HG03064 (cell line): ENCODE results near the gene UGT2B15.
A peak's percentile ranks its signal among the peaks of the same experiment; 100 is the strongest.
"Not testable (repeated sequence)": the region's sequence is repeated elsewhere in the genome, so short reads cannot be mapped to it uniquely, and the experiment has no call there.

ENCODE experiments used
- ATAC-seq: cut with Tn5 transposase; IDR thresholded peaks from one replicate; pipeline ENCODE4 v1.9.1; 2021; ENCODE audit warnings: low read depth; ENCODE audit not compliant: unreplicated experiment

Gene UGT2B15

DNA sequence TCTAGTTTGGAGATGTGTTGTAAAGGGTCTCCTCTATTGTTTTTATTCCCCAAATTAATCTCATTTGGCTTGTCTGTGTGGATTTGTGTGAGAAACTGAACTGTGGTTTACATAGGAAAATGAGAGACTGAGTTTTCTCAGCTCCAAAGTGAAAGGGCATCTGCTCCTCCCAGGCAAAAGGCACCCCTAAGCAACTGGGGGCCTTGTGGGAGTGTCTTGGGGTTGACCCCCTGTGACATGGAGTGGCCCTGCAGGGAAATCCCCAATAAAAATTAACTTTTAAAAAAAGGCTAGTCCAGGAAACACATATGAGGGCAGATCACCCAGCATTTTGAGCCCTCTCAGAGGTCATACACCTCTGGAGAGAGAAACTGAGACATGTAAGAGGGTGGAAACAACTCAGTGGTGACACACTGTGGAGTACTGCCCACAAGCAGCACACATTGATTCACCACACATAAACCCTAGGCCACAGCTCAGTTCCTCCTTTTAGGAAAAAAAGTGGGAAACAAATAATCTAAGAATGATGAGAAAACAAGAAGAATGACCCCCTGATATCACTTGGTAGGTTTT, 13.3 kb downstream of the UGT2B15 start:
- peak; percentile 62 for ATAC-seq

DNA sequence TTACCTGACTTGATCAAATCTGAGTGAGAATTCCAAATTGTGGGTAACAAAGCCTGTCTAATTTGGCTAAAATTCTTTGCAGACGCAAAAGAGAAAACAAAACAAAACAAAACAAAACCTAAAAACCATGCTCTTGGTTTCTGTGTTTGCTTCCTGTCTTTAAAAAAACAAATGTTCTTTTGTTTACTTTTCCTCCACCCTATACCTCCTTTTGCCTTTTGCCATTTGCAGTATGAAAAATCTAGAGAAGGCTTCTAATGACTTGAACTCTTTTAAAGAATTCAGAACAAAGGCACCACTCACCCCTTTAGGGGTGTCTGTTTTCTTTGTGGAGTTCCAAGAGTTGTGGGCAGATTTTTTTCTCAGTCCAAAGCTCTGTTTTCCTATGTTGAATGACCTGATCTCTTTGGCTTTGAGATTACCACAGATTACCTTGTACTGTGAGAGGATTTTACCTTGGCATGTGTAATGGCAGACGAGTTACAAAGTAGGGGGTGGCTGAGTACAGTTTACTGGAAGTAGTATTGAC, 13.9 kb downstream of the UGT2B15 start:
- peak; percentile 62 for ATAC-seq

DNA sequence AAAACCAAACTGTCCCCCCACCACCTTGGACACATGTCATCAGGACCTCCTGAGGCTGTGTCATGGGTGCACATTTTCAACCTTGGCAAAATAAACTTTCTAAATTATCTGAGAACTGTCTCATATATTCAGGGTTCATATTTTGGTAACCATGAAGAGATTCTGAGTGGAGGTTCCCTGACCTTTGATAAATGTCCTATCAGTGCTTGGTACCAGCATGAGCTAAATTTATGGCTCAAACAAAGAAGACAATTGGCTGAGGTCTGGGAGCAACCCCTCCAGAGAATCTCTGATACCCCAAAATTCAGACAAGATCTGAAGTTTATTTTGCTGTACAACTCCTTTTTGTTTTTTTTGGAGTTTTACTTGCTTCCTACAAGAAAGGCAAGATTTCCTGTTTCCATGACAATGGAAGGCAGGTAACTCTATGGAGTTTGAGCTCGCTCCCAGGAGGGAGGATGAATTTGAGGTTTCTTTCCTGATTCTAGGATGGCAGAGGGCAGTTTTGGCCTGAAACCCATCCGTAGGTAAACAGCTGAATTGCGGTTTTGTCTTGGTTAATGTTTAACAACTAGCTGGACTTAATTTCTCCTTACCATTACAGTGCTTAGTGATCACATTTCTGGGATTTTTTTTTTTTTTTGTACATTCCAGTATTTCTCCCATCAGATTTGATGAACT, 14.5 kb downstream of the UGT2B15 start:
- peak; percentile 20 for ATAC-seq

DNA sequence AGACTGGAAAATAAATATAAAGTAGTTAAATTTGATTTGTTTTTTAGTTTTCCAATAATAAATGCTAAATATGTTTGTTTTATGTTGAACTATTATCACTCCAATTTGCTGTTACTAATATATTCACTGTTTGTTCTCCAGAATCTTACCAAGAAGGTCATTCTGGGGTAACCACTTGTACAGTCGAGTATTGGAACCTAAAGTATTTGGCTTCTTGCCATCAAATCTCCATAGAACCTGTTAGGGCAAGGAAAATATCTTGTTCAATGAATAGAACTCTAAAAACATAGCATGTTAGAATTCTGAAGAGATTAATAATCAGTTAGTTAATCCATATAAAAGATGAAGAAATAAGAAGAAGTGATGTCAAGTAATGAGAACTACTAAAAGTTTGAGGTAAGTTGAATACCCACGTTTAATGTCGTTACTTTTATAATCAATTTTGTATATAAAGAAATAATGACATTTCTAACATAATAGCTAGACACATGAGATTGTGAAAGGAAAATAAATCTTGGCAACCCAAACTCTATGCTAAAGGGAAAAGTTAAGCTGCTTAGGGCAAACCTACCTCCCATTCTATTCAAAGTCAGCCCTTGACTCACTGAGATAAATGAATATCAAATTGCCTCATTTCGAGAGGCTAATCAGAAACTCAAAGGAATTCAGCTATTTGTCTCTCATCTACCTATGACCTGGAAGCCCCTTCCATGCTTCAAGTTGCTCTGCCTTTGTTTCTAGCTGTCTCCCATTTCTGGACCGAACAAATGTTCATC, 15.3 kb downstream of the UGT2B15 start:
- ATAC-seq = no peak

DNA sequence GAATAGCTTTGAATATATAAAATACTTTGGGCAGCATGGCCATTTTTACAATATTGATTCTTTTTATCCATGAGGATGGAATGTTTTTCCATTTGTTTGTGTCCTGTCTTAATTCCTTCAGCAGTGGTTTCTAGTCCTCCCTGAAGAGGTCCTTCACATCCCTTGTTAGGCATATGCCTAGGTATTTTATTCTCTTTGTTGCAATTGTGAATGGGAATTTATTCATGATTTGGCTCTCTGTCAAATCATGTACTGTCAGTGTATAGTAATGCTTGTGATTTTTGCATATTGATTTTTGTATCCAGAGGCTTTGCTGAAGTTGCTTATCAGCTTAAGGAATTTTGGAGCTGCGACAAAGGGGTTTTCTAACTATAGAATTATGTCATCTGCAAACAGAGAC, 18.5 kb downstream of the UGT2B15 start:
- no peak for ATAC-seq

DNA sequence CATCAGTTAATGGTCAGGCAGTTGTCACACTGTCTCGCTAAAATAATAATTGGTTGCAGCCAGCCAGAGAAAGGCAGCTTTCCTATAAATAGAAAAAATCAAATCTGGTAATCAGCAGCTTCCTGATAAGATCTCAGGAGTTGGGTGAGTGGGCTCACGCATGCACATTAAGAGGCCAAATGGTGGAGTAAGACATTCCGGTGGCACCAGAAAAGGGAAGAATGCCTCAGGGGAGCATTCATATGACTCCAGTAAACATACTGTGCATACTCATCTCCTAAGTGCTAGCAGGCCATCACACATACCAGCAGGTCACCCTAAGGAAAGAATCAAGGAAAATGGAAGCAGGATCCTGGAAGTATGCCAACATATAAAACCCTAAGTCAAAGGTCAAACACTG, 40.1 kb downstream of the UGT2B15 start:
- no peak for ATAC-seq

DNA sequence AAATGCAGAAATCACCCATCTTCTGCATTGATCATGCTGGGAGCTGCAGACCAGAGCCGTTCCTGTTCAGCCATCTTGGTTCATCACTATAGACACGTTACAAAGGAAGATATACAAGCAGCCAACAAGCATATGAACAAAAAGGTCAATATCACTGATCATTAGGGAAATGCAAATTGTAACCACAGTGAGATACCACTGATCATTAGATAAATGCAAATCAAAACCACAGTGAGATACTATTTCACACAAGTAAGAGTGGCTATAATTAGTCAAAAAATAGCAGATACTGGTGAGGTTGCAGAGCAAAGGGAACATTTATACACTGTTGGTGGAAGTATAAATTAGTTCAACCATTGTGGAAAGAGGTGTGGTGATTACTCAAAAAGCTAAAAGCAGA, 47.7 kb downstream of the UGT2B15 start:
- ATAC-seq = not testable (repeated sequence)

DNA sequence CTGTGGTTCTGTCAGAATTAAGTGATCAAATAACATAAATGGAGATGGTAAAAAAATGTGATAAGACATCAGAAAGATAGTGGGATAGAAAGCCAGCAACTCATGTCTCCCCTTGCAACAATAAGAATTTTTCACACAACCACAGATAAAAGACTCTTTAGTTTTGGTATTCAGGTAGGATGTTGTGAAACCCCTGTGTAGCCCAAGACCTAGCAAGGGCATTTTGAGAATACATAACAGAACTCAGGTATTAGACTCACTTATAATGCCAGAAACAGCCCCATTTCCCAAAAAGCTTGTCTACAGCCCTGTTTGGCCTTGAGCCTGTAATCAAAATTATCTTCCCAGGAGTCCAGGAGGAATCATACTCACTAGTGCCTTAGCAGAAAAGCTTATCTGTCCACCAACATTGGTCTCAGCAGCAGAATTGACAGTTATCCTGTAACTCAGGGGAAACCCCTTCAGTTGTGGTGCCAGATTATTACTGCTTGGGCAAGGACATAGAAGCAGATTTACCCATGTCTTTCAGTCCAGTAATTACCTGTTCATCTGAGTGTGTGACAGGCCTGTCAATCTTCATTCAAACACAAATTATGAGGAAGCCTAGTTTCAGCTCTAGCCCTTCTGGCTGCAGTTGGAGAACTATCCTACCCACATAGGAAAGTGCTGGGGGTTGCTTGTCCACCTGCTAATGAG, 53.3 kb downstream of the UGT2B15 start:
- peak; percentile 79 for ATAC-seq

DNA sequence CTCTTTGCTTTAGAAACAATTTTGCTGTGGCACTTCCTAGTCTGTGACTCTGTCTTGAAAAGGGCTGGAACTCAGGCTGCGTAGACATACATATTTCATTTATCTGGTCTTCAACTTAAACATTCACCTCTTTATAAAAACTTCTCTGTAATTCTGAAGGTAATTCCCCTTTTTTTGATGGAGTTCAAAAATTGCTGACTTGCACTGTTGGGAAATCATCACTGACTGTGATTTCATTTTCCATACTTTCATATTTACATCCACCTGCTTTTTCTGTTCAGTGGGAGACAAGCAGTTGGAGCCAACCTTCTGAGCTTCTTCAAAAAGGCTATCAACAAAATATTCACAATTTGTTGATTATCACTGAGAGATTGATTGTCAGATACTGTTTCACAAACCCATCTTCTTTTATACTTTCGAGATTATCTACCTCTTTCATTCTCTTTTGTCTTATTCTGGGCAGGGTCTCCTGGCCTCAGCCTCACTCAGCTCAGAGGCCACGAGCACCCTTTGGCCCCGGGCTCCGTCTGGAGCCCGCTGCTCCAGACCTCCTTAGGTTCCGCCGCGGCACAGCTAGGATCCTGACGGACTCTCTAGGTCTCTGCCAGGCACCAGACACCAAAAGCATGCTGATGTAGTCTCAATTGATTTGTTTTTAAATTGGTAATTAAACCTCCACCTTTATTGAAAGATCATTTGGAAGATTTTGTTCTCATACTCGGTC, 54.6 kb downstream of the UGT2B15 start:
- ATAC-seq = no peak

DNA sequence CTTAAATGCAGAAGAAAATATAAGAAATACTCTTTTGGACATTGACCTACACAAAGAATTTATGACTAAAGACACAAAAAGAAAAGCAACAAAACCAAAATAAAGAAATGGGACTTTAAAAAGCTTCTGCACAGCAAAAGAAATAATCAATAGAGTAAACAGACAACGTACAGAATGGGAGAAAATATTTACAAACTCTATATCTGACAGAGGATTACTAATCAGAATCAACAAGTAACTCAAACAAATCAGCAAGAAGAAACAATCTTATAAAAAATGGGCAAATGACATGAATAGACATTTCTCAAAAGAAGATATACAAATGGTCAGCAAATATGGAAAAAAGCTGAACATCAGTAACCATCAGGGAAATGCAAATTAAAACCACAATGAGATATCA, 56.7 kb downstream of the UGT2B15 start:
- no peak for ATAC-seq

DNA sequence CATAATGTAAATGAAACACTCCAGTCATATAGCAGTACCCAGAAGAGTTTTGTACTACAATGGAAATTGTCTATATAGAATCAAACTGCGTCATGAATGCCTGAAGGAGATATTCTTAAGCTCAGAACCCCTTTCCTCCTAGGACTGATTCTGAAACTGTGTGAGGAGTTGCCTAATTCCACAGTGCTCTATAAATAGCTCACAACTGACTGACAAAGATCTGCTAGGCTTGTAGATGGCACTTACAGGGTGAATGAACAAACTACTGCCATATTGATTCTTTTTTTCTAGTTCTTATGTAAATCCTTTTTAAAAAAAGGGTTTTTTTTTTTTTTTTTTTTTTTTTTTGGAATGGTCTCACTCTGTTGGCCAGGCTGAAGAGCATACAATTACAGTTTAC, 64.2 kb downstream of the UGT2B15 start:
- no peak for ATAC-seq

DNA sequence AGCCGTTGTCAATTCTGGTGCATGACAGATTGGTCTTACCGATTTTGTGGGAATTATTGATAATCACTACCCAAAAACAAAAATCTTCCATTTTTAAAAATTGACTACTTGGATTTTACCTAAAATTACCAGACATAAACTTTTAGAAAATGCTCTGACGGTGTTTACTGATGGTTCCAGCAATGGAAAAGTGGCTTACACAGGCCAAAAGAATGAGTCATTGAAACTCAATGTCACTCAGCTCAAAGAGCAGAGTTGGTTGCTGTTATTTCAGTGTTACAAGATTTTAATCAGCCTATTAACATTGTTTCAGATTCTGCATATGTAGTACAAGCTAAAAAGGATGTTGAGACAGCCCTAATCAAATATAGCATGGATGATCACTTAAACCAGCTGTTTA, 71.3 kb downstream of the UGT2B15 start:
- no peak for ATAC-seq

DNA sequence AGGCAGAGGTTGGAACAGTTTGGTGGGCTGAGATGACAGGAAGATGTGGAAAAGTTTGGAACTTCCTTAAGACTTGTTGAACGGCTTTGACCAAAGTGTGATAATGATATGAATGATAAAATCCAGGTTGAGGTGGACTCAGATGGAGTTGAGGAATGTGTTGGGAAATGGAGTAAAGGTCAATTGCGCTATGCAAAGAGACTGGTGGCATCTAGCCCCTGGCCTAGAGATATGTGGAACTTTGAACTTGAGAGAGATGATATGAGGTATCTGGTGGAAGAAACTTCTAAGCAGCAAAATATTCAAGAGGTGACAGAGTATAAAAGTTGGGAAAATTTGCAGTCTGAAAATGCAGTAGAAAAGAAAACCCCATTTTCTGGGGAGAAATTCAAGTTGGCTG, 73.0 kb downstream of the UGT2B15 start:
- no peak for ATAC-seq
